Peyer's patch (tissue), 4 donors: ENCODE results near the gene AGAP4.
"Not testable (repeated sequence)": the region's sequence is repeated elsewhere in the genome, so short reads cannot be mapped to it uniquely, and the experiment has no call there.

Experiments used
- POLR2A ChIP-seq, 2 donors: fragments of 450-650 bp; IDR thresholded peaks; one replicate each; pipeline ENCODE4 v1.5.1; 2017; ENCODE audit warnings: antibody characterized with exemption in 2 of 2, mild to moderate bottlenecking in 2 of 2, moderate library complexity in 2 of 2
- TF ChIP-seq, protein P1 (sequence below), 6 experiments: fragments of 450-650 bp in 4 of 6; fragments of 200-600 bp in 2 of 6; sonication (generic) in 1 of 6; IDR thresholded peaks; one replicate each; pipeline ENCODE4 v1.5.1; 2017 to 2019; ENCODE audit warnings: antibody characterized with exemption in 6 of 6, mild to moderate bottlenecking in 3 of 6, moderate library complexity in 1 of 6

DNA sequence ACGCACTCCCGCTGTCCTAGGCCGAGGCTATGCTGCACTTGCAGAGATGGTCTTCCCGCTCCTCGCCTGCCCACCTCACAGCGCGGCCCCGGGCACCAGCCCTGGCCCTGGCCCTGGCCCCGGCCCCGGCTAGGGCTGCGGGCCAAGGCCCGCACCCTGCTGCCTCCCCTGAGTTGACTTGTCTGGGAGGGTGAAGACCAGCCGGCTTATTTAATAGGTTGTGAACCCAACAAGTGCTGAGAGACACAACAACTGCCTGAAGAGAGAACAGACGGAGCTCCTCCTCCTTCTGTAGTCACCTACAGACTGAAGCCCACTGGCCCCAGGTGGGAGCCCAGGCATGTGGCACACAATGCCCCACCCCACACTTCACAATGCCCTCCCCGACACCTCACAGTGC lies at the start of gene AGAP4:
- TF ChIP-seq POLR2A (IDR thresholded peaks at IDR 0.05): not testable (repeated sequence)
- TF ChIP-seq, protein P1, sequence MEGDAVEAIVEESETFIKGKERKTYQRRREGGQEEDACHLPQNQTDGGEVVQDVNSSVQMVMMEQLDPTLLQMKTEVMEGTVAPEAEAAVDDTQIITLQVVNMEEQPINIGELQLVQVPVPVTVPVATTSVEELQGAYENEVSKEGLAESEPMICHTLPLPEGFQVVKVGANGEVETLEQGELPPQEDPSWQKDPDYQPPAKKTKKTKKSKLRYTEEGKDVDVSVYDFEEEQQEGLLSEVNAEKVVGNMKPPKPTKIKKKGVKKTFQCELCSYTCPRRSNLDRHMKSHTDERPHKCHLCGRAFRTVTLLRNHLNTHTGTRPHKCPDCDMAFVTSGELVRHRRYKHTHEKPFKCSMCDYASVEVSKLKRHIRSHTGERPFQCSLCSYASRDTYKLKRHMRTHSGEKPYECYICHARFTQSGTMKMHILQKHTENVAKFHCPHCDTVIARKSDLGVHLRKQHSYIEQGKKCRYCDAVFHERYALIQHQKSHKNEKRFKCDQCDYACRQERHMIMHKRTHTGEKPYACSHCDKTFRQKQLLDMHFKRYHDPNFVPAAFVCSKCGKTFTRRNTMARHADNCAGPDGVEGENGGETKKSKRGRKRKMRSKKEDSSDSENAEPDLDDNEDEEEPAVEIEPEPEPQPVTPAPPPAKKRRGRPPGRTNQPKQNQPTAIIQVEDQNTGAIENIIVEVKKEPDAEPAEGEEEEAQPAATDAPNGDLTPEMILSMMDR (IDR thresholded peaks at IDR 0.05): not testable (repeated sequence)
